ENCODE results near the gene PLA1A.
"Not testable (repeated sequence)": the region's sequence is repeated elsewhere in the genome, so short reads cannot be mapped to it uniquely, and the experiment has no call there.

The PLA1A gene, protein sequence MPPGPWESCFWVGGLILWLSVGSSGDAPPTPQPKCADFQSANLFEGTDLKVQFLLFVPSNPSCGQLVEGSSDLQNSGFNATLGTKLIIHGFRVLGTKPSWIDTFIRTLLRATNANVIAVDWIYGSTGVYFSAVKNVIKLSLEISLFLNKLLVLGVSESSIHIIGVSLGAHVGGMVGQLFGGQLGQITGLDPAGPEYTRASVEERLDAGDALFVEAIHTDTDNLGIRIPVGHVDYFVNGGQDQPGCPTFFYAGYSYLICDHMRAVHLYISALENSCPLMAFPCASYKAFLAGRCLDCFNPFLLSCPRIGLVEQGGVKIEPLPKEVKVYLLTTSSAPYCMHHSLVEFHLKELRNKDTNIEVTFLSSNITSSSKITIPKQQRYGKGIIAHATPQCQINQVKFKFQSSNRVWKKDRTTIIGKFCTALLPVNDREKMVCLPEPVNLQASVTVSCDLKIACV

DNA sequence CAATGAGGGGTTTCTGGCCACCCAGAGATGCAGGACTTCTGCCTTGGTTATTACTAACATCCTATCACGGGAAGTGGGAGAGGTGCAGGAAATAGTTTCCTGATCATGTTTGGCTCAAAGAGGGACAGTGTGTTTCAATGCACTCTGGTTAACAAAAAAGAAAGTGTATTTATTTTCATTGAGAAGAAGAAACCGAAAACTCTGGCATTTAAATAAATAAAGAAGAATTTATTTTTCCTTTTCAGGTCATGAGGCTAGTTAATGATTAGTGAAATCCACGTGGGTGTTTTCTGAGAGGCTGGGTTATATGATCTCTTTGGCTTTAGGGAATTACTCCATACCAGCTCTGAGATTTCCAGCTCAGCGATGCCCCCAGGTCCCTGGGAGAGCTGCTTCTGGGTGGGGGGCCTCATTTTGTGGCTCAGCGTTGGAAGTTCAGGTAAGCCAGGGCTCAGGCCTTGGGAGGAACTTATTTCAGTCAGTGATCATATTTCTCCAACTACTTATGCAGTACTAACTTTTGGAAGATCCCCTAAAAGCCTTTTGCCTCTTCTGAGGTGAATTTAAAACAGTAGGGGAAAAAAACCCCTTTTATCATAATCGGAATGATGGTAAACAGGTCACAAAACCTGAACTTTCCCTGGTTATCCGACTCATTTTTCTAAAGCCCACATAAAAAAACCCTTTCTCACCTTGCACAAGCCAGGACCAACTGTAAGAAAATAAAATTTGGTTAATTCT lies at the start of gene PLA1A:
Gene PLA1A, plus strand, starts transcription at position 338 of the 741 bp plus-strand sequence. Its CDS starts 29 bp downstream, at position 367.
- FAIRE-seq: no peak

DNA sequence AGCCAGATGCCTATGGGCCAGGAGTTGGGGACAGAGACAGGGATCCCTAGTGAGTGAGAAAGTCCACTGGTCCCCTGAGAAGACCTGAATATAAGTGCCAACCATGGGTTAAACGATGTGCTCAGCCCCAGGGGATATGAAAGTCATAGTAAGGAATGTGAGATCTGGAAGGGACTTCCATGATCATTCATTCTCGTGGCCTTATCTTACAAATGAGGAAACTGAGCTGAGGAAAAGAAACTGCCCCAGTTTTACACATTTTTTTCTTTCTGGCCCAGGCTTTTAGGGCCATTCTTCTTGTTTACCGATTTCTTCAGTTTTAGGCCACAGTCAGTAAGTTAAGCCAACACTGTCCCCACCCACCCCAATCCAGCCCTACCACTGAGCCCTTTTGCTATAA lies 49.3 kb upstream of the PLA1A start:
- FAIRE-seq: no peak

DNA sequence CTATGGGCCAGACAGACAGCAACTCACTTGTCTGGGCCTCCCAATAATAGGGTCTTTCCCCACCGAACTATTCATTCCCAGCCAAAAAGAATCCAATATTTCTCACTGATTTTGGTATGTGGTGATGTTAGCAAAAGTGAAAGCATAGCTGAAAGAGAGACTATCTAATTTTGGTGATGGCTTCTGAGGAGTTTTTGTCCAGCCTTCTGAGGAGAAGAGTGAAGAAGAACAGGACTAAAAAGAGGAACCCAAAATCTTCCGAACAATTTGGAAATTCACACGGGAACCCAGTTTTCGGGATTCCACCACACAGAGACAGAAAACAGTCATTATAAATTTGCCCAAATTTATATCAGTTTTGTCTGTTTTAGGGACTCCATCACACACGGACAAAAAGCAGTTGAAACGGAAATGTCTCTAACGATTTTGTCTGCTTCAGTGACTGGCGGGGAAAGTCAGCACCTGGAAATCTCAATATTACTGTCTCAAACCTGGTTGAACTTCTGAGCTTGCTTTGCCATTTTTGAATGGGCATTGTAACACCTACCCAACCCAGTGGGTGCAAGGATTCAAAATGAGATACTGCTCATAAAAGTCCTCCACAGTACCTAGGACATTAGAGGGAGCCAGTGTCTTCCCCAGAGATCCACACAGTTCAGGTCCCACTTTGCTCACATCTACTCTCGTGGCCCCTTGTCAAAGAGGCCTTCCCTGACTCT lies 47.3 kb upstream of the PLA1A start:
- FAIRE-seq: no peak

DNA sequence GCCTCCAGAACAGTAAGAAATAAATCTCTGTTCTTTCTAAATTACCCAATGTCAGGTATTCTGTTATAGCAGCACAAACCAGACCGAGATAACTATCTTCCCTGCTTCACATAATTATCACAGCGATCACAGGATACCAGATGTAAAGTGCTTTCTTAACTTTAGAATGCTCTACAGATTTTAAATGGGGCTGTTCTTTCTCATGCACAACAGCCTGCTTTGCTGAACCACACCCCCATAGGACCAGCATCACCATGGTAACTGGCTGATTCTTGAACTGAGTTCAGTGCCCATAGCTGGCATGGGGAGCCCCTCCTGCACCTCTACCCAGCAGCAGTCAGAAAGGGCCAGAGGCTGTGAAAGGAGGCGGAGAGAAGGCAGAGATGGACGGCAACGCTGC lies 46.1 kb upstream of the PLA1A start:
- FAIRE-seq: no peak

DNA sequence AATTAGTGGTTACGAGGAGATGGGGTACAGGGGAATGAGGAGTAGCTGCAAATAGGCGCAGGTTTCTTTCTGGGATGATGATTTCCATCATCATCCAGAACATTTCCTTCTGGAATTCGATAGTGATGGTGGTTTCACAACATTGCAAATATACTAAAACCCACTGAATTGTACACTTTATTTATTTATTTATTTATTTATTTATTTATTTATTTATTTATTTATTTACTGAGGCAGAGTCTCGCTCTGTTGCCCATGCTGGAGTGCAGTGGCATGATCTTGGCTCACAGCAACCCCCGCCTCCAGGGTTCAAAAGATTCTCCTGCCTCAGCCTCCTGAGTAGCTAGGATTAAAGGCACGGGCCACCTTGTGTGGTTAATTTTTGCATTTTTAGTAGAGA lies 44.8 kb upstream of the PLA1A start:
- FAIRE-seq: not testable (repeated sequence)

DNA sequence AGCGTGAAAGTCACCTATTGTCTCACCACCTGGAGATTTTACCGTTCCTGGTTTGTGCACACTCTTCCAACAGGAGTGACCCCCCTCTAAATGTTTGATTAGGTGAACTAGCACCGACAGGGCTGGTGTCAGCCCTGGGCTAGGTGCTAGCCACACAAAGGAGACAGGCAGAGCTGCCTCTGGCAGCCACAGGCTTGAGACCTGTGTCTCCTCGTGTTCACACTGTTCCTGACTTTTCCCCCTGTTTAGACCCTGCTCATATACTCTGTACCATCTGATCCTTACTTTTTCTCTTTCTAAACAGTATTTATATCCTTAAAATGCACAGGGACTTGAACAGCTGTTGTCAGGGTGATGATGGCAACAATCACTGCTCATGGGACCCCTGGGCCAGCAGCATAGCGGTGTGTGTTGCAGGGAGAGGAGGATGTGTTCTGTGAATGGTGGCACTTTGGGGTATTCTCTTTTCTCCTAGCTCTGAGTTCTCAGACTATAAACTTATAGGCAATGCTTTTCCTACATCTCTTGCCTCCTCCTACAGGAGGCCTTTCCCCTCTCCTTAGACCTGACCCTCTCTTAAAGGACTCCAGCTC lies 43.8 kb upstream of the PLA1A start:
- no peak for FAIRE-seq

DNA sequence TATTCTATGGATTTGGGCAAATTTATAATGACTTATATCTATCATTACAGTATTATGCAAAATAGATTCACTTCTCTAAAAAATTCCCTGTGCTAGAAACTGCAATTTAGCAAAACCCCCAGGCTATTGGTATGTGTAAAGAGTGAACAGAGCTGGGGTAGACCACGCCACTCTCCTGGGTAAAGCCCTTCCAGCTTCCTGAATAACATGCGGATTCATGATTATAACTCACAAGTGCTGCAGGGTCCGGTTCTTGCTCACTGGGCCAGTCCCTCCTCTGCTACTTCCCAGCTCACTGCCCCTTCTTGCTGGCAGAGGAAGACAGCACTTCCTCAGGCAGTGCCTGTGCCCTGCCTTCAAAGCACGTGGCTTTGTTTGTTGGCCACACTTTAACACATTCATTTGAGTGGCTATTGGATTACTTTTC lies 42.4 kb upstream of the PLA1A start:
- FAIRE-seq: no peak

DNA sequence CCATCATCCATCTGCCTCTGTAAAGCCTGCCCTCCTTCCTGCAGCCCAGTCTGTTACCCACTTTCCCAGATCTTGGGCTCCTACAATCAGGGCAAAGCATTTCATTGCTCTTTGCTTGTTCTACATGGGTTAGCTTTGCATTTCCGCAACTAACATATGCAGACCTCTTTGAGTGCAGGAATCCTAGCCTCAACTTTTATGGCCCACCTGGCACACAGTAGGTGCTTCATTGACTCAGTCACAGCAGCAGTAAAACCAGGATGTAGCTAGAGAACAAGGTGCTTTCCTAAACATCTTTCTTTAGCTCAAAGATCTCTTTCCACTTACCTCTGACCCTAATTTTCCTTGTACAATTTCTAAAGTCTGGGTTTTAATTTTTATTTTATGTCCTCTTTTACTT lies 41.8 kb upstream of the PLA1A start:
- FAIRE-seq: no peak

DNA sequence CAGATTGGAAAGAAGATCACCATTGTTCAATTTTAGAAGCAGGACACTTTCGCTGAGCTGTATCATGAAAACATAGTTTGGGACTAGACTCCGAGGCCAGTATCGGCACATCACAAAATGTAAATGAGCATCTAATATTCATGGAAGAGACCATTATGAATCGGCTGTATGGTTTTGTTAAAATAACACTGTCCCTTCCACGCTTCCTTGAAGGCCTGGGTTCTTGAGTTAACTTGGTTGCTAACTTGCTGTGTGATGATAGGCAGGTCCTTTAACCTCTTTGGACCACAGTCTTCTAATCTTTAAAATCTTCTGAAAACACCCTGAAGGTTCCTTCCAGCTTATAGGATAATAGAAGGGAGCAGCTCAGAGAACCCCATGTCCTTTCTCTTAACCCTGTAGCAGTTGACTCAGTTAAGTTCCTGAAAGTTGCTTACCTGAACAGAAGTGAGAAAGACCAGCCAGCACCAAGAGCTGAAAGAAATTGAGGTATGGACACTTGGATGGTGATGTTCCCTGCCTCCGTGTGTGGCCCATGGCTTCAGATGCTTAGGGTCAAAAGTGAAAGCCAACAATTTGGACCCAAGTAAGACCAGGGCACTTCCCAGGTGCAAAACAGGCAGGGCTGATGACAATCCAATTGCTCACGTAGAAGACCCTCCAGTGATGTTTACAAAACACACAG lies 40.4 kb upstream of the PLA1A start:
- FAIRE-seq: no peak

DNA sequence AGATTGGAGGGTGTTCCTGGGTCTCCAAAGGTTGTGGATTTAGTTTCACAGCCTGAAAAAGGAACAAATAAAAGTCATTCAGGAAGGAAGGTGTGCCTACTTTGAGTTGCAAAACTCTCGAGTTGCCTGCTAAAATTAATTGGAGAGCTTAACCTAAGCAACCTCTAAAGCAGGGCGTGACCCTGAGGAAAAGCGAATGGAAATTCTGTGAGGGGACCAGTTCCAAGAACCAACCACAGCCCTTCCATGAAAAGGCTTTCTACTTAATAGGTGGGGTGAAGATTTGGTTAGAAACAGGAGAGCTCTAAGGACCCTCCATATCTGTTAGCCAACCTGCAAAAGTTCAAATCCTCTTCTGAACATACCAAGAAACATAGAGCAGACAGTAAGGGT lies 39.8 kb upstream of the PLA1A start:
- no peak for FAIRE-seq

DNA sequence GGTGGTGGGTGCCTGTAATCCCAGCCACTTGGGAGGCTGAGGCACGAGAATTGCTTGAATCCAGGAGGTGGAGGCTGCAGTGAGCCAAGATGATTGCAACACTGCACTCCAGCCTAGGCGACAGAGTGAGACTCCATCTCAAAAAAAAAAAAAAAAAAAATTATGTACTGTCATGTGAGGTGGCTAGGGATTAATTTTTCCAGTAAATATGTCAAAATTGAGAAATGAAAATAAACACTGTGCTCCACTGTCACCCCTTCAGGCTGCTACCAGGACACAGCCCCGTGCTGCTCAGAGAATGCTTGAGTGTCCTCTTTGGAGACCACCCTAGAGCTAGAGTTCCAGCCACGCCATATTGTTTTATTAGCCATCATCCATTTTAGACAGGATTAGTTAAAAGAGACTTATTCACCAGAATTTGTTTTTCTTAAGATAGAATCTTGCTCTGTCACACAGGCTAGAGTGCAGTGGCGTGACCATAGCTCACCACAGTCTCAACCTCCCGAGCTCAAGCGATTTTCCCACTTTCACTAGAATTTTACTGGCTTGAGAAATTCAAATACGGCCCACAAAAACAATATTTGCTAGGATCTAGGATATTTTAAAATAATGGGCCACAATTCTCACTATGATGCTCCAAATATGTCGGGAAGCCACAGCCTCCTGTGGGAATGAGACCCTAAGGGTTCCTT lies 38.9 kb upstream of the PLA1A start:
- FAIRE-seq: no peak

DNA sequence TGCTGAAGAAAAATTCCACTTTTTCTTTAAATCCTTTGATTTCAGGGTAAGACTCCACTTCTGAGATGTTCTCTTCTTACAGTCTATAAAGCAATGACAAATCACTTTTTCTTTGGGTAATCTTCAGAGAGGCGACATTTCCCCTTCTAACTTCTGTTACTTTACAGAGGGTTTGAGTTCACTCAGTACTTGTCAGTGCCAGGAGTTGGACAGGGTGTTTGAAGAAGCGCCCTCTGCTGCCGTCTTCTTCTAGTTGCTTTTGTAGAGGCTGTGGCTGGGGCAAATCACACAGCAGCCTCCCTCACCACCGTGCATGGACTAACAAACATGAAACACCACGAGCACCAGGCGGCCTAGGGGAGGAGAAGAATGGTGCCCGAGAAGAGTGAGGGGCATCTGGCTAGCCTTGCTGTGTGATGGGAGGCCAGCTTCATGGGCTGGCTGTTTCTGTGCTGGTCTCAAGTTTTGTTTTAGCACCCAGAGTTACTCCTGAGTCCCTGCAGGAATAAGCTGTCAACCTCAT lies 38.2 kb upstream of the PLA1A start, which contains the start of gene CD80:
Gene CD80, minus strand, starts transcription at position 174 of the 523 bp plus-strand sequence. CDS start 1,886 bp downstream, outside the sequence.
- no peak for FAIRE-seq

DNA sequence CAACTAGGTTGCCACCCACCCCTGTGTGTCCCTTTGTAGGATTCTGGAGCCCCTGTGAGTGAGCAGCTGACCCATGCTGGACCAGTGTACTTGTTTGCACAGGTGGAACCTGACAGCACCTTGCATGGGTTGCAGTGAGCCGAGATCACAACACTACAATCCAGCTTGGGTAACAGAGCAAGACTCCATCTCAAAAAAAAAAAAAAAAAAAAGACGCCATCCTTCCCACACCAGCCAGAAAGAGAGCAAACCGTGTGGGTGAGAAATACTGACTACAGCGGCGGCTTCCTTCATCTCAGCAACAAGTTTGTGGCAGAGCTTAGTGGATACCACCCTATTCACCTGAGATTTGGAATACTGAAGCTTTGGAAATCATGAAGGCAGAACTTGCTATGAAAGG lies 37.5 kb upstream of the PLA1A start:
- no peak for FAIRE-seq

DNA sequence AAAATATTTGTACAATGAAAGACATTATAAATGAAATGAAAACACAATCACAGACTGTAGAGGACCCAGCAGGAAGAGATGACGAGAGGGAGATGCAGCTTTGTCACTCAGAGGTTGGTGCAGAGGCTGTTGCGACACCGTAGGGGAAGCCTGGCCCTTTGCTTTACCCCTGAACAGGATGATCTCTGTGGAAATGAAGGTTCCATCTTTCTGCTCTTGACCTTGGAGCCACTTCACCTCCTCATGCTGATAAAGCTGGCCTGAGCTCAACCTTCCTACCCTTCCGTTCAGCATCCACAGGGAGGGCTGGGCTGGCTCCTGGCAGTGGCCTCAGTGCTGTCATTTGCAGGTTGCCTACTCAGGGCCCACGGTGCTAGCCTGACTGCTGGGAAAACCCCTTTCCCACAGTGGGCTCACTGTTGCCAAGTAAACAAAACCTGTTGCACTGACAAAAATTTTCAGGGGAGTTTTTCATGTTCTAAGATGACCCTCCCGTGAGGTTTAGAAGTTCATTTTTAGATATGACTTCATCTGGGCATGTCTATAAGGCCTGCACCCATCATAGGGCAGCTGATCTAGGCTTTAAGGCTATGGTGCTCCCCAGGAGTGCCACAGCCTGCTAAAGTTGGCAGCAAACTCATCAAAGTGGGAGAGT lies 35.3 kb upstream of the PLA1A start:
- no peak for FAIRE-seq

DNA sequence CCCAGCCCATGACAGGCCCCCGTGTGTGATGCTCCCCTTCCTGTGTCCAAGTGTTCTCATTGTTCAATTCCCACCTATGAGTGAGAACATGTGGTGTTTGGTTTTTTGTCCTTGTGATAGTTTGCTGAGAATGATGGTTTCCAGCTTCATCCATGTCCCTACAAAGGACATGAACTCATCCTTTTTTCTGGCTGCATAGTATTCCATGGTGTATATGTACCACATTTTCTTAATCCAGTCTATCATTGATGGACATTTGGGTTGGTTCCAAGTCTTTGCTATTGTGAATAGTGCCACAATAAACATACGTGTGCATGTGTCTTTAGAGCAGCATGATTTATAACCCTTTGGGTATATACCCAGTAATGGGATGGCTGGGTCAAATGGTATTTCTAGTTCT lies 34.4 kb upstream of the PLA1A start:
- FAIRE-seq: not testable (repeated sequence)

DNA sequence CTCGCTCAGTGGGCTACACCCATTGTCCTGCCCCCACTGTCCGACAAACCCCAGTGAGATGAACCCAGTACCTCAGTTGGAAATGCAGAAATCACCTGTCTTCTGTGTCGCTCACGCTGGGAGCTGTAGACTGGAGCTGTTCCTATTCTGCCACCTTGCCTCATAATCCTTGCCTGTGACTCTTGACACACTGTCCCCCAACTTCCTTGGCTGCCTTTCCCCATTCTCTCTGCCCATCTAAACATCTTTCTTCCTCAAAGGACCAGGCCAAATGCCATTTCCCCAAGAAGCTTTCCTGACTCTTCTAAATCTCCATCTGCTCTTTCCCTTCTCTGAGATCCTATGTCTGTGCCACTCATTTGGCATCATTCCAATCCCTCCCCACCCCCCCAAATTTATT lies 28.5 kb upstream of the PLA1A start:
- no peak for FAIRE-seq

DNA sequence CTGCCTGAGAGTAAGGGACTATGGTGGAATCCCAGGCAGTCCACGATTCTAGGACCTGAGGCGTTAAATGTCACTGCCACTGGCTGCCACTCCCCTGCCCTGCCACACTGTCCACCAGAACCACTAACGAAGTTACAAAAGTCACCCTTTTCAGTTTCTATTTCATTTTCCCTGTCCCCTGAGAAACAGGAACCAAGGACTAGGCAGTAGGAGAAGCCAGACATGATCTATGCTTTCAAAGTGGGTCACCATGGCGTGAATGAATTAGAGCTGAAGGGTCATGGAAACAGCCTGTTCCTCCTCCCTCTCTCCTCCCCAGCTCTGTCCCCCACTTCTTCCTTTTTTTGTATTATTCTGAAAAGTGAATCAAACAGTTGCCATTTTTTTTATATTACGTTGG lies 27.5 kb upstream of the PLA1A start:
- no peak for FAIRE-seq

DNA sequence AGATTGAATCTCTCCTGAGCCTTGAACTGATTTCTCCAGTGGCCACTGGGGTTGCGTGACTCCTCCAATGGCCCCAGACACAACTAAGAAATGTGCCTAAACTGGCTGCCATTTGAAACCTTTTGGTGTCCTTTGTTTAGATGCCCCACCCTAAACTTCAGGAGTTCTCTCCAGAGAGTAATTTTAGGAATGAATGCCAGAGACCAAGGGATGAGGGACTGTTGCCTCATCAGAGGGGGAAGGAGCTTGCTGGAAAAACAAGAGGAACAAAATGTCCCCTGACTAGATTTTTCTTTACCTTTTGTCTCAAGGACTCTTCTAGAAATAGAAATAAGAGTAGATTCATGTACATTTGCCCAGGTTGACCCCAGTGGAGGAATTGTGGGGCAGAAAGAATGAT lies 26.5 kb upstream of the PLA1A start:
- no peak for FAIRE-seq

DNA sequence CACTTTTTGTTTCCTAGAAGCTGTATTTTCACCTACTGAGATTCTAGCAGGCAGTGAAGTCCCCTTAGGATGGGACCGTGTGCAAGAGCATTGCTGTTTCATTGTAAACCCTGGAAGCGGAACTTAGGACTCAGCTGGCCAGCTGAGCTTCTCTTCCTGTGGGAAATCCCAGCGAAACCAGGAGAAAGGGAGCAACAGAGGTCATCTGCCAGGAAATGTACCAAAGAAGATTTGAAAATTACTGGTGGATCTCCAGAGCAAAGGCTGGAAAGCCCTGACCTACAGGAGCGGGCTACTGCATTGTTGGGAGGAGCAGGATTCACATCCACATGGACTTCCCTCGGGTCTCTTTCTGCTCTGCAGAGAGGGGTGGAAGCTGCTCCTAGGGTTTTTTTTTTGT lies 26.0 kb upstream of the PLA1A start:
- no peak for FAIRE-seq

DNA sequence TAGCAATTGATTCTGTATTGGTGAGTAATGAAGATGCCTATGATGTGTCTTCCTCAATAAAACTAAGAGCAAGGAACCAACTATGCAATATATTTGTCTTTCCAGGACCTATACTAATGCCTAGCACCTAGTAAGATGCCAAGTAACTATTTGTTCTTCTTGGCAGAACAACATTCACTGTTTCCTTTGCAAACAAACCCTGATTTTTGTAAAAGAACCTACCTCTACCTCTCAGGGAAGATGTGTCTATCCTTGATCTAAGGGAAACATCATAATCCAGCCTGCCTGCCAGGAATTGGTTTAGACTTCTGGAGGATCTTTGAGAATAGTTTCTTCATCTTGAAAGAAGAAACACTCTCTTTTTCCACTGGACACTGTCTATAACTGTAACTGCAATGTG lies 22.2 kb upstream of the PLA1A start:
- no peak for FAIRE-seq
